Kidney epithelial cell (primary cell): ENCODE measurements around the gene BRD3OS. TPM values are rescaled to one million over a fixed set of nuclear protein-coding genes. Genes with fewer than 3 reads are reported as not detected.
"Not testable (repeated sequence)": the region's sequence is repeated elsewhere in the genome, so short reads cannot be mapped to it uniquely, and the experiment has no call there.

Experiments
- DNase-seq: peaks from one replicate; pipeline ENCODE4 v3.0.0-alpha.2; 2010; ENCODE audit warnings: low read depth
- H3K27me3 ChIP-seq: 2 replicates; pipeline ENCODE4 v1.6.0; 2011; ENCODE audit warnings: low read length; ENCODE audit not compliant: control insufficient read depth, insufficient read depth
- H3K36me3 ChIP-seq: 2 replicates; pipeline ENCODE4 v1.5.1; 2011; ENCODE audit warnings: low read length; ENCODE audit not compliant: control insufficient read depth, insufficient read depth
- H3K4me3 ChIP-seq: 2 replicates; pipeline ENCODE4 v1.5.1; 2011; ENCODE audit warnings: low read depth, mild to moderate bottlenecking, control low read depth, low read length
- CTCF ChIP-seq: IDR thresholded peaks from 2 replicates; pipeline ENCODE4 v1.5.1; 2011; ENCODE audit warnings: mild to moderate bottlenecking, moderate library complexity, low read length, control low read depth, inconsistent platforms; ENCODE audit not compliant: insufficient read depth, poor library complexity, severe bottlenecking
- total RNA-seq: library from RNA; depleted of rRNA; stranded (reverse); fragments of >200 nt; gene quantifications from 2 replicates; pipeline ENCODE4 v1.2.3, GENCODE V29; 2015

Gene BRD3OS
- total RNA-seq, 1 donor from 2014 or later = 12.8 TPM

DNA sequence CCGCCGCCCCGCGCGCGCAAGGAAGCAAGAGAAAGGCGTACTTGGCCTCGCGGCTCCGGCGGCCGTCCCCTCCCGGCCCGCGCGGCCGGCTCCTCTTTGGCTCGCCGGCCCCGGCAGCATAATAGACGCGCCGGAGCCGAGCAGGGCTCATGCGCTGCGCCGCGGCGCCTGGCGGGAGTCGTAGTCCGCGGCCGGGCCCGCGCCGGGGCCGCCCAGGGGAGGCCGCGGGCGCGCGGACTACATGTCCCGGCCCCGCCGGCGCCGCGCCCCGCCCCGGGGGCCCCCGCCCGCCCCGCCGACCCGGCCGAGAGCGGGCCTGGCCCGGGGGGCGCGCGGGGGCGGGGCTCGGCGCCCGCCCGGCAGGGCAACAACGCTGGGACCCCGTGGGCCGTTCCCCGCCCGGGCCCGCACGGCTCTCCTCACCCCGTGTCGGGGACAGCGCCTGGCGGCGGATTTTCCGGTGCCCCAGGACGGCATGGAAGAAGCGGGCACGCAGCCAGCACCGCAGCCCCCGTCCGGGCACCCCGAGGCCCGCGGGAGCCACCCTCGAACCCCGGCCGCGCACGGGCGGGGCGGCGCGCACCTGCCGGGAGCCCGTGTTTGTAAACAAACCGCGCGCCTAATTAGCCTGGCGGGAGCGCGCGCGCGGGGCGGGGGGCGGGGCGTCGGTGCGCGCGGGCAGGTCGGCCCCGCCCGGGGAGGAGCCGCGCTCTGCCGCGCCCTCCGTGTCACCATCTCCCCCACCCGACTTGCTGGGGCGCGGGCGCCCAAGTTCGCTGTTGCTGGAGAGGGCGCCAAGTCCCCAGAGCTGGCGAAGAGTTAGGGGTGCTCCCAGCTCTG, 42.8 kb downstream of the BRD3OS start, which contains the start of gene BRD3:
Gene BRD3 (minus strand): TSS at position 123 of the 840 bp plus-strand sequence. CDS start 14,549 bp downstream, outside the sequence.
- no peak for DNase-seq
- TF ChIP-seq CTCF = no peak
- H3K36me3 ChIP-seq = peaks cover 1% of the 10 kb centered on the region
- H3K4me3 ChIP-seq = peak within 1 kb of the TSS; percentile 61
- peaks cover 25% of the 10 kb centered on the region for H3K27me3 ChIP-seq

DNA sequence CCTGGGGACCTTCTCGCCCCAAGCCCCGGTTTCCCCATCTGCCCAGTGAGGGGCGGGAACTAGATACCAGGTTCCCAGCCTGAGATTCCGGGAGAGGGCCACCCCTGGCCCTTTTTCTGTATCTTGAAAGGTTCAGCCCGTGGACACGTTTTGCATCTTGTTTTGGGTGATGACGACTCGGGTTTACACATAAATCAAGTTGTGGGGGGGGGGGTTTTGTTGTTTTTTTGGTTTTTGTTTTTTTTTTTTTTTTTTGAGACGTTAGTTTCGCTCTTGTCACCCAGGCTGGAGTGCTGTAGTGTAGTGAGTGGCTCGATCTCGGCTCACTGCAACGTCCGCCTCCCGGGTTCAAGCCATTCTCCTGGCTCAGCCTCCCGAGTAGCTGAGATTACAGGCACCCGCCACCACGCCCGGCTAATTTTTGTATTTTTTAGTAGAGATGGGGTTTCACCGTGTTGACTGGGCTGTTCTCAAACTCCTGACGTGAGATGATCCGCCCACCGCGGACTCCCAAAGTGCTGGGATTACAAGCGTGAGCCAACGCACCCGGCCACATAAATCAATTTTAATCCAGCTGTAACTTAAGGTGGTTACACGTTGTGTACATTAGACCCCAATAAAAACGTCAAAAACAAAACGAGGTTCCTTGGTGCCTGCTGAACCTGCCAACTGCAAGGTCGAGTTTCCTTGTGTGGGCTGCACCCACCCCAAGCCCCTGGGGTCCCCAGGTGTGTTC, 43.6 kb downstream of the BRD3OS start:
- H3K27me3 ChIP-seq = peaks cover 25% of the 10 kb centered on the region
- DNase-seq = no peak
- TF ChIP-seq CTCF = no peak
- H3K36me3 ChIP-seq = peaks cover 1% of the 10 kb centered on the region
- peak overlapping the region; percentile 58 for H3K4me3 ChIP-seq

GRCh38 chr9:134069480-134070399, 44.5 kb downstream of the BRD3OS start:
- Histone ChIP-seq H3K27me3 (peaks cover 25% of the 10 kb centered on the region), H3K36me3 (peaks cover under 1% of the 10 kb centered on the region), H3K4me3 (no peak overlapping the region)
- DNase-seq = no peak
- no peak for TF ChIP-seq CTCF

GRCh38 chr9:134071149-134071548, 45.9 kb downstream of the BRD3OS start:
- H3K4me3 ChIP-seq = no peak overlapping the region
- TF ChIP-seq CTCF = no peak
- H3K36me3 ChIP-seq = no peaks in the 10 kb centered on the region
- no peak for DNase-seq
- H3K27me3 ChIP-seq = peaks cover 25% of the 10 kb centered on the region

DNA sequence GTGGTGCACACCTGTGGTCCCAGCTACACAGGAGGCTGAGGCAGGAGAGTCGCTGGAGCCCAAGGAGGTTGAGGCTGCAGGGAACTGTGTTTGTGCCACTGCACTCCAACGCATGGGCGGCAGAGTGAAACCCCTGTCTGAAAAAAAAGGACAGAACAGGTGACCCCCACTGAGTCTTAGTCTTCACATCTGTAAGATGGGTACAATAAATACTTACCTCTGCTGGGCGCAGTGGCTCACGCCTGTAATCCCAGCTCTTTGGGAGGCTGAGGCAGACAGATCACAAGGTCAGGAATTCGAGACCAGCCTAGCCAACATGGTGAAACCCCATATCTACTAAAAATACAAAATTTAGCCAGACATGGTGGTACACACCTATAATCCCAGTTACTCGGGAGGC, 47.4 kb downstream of the BRD3OS start:
- not testable (repeated sequence) for H3K4me3 ChIP-seq, H3K36me3 ChIP-seq, DNase-seq
- H3K27me3 ChIP-seq = peaks cover 25% of the 10 kb centered on the region

GRCh38 chr9:134073500-134073899, 48.2 kb downstream of the BRD3OS start:
- H3K27me3 ChIP-seq = peaks cover 25% of the 10 kb centered on the region
- no peaks in the 10 kb centered on the region for H3K36me3 ChIP-seq
- no peak for TF ChIP-seq CTCF
- DNase-seq = no peak
- no peak overlapping the region for H3K4me3 ChIP-seq

GRCh38 chr9:134075689-134076088, 50.4 kb downstream of the BRD3OS start:
- H3K27me3 ChIP-seq, H3K36me3 ChIP-seq, H3K4me3 ChIP-seq, DNase-seq: not testable (repeated sequence)
